Heart right ventricle (tissue), 16 donors: Measurements from ENCODE around the gene NCKAP5. TPM values are rescaled to one million over a fixed set of nuclear protein-coding genes. Genes with fewer than 3 reads are reported as not detected.

ENCODE experiments used
- ATAC-seq, 8 donors: fragments of 200-7000 bp; cut with Tn5 transposase; one replicate each; pipeline ENCODE4 v1.9.1; 2020; ENCODE audit warnings: mild to moderate bottlenecking in 8 of 8, moderate library complexity in 8 of 8, moderate number of reproducible peaks in 1 of 8
- DNase-seq, 2 donors: peaks; one replicate each; pipeline ENCODE4 v3.0.0-alpha.2; 2020
- H3K27ac ChIP-seq, 10 donors: fragments of 200-600 bp; sonication (generic) in 2 of 10; one replicate each; pipeline versions ENCODE4 v1.5.0 to v1.8.0; 2020 to 2022; ENCODE audit warnings: mild to moderate bottlenecking in 3 of 10
- H3K27me3 ChIP-seq, 7 donors: fragments of 200-600 bp; one replicate each; pipeline ENCODE4 v1.8.0; 2021 to 2022; ENCODE audit warnings: mild to moderate bottlenecking in 2 of 7
- H3K36me3 ChIP-seq, 9 donors: fragments of 200-600 bp; sonication (generic) in 1 of 9; one replicate each; pipeline versions ENCODE4 v1.5.0 to v1.8.0; 2020 to 2022; ENCODE audit warnings: mild to moderate bottlenecking in 2 of 9
- H3K4me1 ChIP-seq, 9 donors: fragments of 200-600 bp; sonication (generic) in 1 of 9; one replicate each; pipeline versions ENCODE4 v1.5.0 to v1.8.0; 2020 to 2022; ENCODE audit warnings: mild to moderate bottlenecking in 4 of 9
- H3K4me3 ChIP-seq, 10 donors: fragments of 200-600 bp; sonication (generic) in 2 of 10; one replicate each; pipeline versions ENCODE4 v1.5.0 to v1.8.0; 2020 to 2022; ENCODE audit warnings: mild to moderate bottlenecking in 7 of 10, moderate library complexity in 2 of 10
- H3K9me3 ChIP-seq, 11 donors: fragments of 200-600 bp in 10 of 11; sonication (generic) in 2 of 11; one replicate each; pipeline versions ENCODE4 v1.5.0 to v1.8.0; 2013 to 2022; ENCODE audit warnings: mild to moderate bottlenecking in 2 of 11, control low read depth in 1 of 11, moderate library complexity in 1 of 11
- CTCF ChIP-seq, 9 donors: fragments of 200-600 bp; sonication (generic) in 2 of 9; IDR thresholded peaks; one replicate each; pipeline versions ENCODE4 v1.5.0 to v1.8.0; 2021 to 2022; ENCODE audit warnings: antibody characterized with exemption in 9 of 9, mild to moderate bottlenecking in 5 of 9, moderate library complexity in 1 of 9
- WGBS, 2 donors: extraction: QIAGEN DNeasy Blood & Tissue Kit; methylation state at CpG; one replicate each; pipeline ENCODE4 v1.1.7; 2013; ENCODE audit warnings: inconsistent platforms in 1 of 2; 5-methylcytosine and 5-hydroxymethylcytosine counted together
- intact Hi-C, 10 donors: fragments of 100-400 bp; cut with DNase I; formaldehyde crosslinking; loops; one replicate each; pipeline versions ENCODE4 v1.11.1 to v1.14.2; 2022
- polyA plus RNA-seq, 2 donors: library from polyadenylated mRNA; stranded (reverse); fragments of 200-250 nt; gene quantifications; one replicate each; pipeline ENCODE4 v1.2.3, GENCODE V29; 2013
- total RNA-seq, 10 donors: library from RNA; stranded (reverse); fragmentation: NEBNext Ultra II Directional in 3 of 10; extraction: Animal tissue kit (Norgen Biotek cat#: 25700) in 3 of 10; gene quantifications; one replicate each; pipeline versions ENCODE4 v1.2.1 to v1.2.4, GENCODE V29; 2021 to 2023
- donor health status: Arrhythmogenic right ventricular cardiomyopathy.
- donor health status: ischemic (EF 13 %, LVEDD 7.1; RV severe dilation, severe dysfunction).
- donor health status: healthy with polysubstance abuse.
- donor health status: DM: no; HTN: yes; CAD: no.
- donor health status: DM: no; HTN: no; CAD: no.
- donor health status: ischemic (EF 25% LVEDD 6.9; RV normal size, moderate dysfunction).
- donor health status: ischemic (EF 25% LVEDD 5.7; RV mildly dilated, moderate dysfunction).
- donor health status: healthy.
- donor health status: DM: yes; HTN: yes; CAD: no.
- donor health status: Ischemic cardiomyopathy.
- donor health status: ischemic (EF 35%, LVEDD 5.7; RV mildly dilated, moderate dysfunction).
- donor health status: nonischemic (EF 11% LVEDD 7.7; RV severe dilation, severe dysfunction).
- donor health status: DM: yes; HTN: yes; CAD: no.
- donor health status: PGD.
- donor health status: ischemic (EF 29% LVEDD 5.4; RV normal size, mild dysfunction).
- donor health status: nonischemic (EF 23%, LVEDD 6.1; RV moderate dilation, normal function).

The NCKAP5 gene
- total and polyA plus RNA-seq, 12 donors = 0.57 to 11.7 (median 6.2) TPM

GRCh38 chr2:133248264-133248663, 320.0 kb downstream of the NCKAP5 start:
- no peak overlapping the region for H3K4me3 ChIP-seq
- TF ChIP-seq CTCF (IDR thresholded peaks at IDR 0.05) = no peak
- H3K9me3 ChIP-seq = no peaks in the 10 kb centered on the region
- H3K4me1 ChIP-seq = peaks cover 0 to 27% (median 16%) of the 10 kb centered on the region in 9 donors
- H3K36me3 ChIP-seq = no peaks in the 10 kb centered on the region
- ATAC-seq = peak; percentile 76 to 95 (median 88)
- intact Hi-C loops = no loop called here
- peak; percentile 24 to 40 for DNase-seq
- H3K27me3 ChIP-seq = no peaks in the 10 kb centered on the region
- H3K27ac ChIP-seq = peak overlapping the region in 8 of 10 donors; percentile 4 to 78 (median 45)
- WGBS, 2 donors = 56 to 61% methylated on average over 4 of the region's 4 CpGs

- H3K27me3 ChIP-seq = no peaks in the 10 kb centered on the region
- H3K9me3 ChIP-seq = no peaks in the 10 kb centered on the region
- H3K4me1 ChIP-seq = peaks cover 0 to 29% (median 16%) of the 10 kb centered on the region in 9 donors
- no peaks in the 10 kb centered on the region for H3K36me3 ChIP-seq
- intact Hi-C loops = no loop called here
- no peak for TF ChIP-seq CTCF (IDR thresholded peaks at IDR 0.05)
- H3K4me3 ChIP-seq = no peak overlapping the region
- H3K27ac ChIP-seq = peak overlapping the region in 7 of 10 donors; percentile 4 to 78 (median 54)
- DNase-seq = no peak
- ATAC-seq = peak in 6 of 8 donors; percentile 37 to 60 (median 50)
- 70 to 71% methylated on average over 2 of the region's 2 CpGs for WGBS, 2 donors
These were observed 320.6 kb downstream of the NCKAP5 start for GRCh38 chr2:133247631-133248030.

DNA sequence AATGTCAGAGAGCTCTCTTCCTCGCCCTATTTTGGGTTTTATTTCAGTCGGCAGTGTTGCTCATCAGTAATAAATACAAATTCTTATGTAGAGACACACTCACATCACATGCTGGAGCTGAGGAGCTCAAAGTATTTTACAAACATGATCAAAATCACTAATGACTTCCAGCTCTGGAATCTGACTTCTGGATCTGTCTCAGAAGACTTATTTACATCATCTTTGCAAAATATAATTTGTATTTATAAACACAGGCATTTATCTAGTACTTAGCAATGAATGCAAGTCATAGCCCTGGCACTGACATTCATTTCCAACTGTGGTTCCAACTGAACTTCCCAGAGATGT, 327.1 kb downstream of the NCKAP5 start:
- no peaks in the 10 kb centered on the region for H3K27me3 ChIP-seq
- ATAC-seq (no peak), DNase-seq (no peak)
- H3K4me1 ChIP-seq = peaks cover 0 to 13% (median 5%) of the 10 kb centered on the region in 9 donors
- peak overlapping the region in 6 of 10 donors; percentile 9 to 22 (median 18) for H3K4me3 ChIP-seq
- 43 to 56% methylated on average over 2 of the region's 2 CpGs for WGBS, 2 donors
- no peaks in the 10 kb centered on the region for H3K36me3 ChIP-seq
- intact Hi-C loops = no loop called here
- no peaks in the 10 kb centered on the region for H3K9me3 ChIP-seq
- H3K27ac ChIP-seq = no peak overlapping the region
- no peak for TF ChIP-seq CTCF (IDR thresholded peaks at IDR 0.05)

- Histone ChIP-seq H3K36me3 (no peaks in the 10 kb centered on the region), H3K4me3 (peak overlapping the region in 6 of 10 donors; percentile 9 to 22 (median 18)), H3K9me3 (no peaks in the 10 kb centered on the region), H3K4me1 (peaks cover 0 to 13% (median 5%) of the 10 kb centered on the region in 9 donors), H3K27me3 (no peaks in the 10 kb centered on the region), H3K27ac (peak overlapping the region in 1 of 10 donors; percentile 28)
- no peak for ATAC-seq
- TF ChIP-seq CTCF (IDR thresholded peaks at IDR 0.05) = no peak
- no peak for DNase-seq
- 56 to 66% methylated on average over 5 of the region's 5 CpGs for WGBS, 2 donors
- intact Hi-C loops = no loop called here
These were observed 327.6 kb downstream of the NCKAP5 start for GRCh38 chr2:133240491-133241223.
